Measurements from ENCODE around the gene RGL1.
A peak's percentile ranks its signal among the peaks of the same experiment; 100 is the strongest.

RGL1 gene

DNA sequence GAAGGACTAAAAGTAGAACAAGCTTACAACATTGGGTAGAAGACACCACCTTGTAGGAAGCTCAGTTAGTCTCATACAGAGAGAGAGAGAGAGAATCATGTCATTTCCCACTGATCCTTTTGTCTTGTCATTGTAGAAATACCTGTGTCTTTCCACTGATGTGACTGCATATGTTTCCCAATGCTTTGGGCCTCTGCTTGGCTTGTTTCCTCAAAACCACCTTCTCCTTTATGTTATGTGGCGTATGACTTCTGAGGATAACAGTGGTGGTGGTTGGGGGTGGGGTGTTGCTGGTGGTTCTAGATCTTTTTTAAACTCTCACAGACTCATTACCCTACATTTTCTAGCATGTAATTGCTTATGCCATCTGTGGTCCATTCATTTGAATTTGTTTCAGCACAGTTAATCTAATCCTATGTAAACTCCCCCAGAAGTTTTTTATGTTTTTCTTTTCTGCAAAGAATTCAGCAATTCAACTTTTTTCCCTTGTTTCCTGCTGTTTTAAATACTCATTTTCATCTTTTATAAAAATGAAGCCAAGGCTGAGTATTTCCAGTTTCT, 9.3 kb downstream of the RGL1 start:
- DNase-seq: no peak
- in situ Hi-C loops (cut with HindIII; ENCODE audit: low pct_ligation_motif_present, low pct_unique_long_range_greater_than_20kb, low sequenced_read_pairs): no loop called here

DNA sequence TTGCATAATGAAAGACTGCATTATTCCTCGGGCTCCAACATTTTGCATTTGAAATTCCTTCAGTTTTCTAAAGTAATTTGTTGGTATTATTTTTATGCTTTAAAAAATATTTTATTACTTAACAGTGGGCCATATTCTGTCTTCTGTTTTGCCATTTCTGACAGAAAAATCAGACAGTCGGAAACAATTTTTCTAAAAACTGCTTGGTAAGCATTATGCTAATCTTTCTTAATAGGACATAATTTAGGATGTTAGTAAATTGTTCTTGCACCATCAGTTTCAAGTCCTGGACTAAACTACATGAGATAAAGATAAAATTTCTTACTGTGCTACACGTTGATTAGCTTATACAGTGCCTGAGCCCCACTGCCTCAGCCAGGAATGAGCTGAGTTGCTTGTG, 11.2 kb downstream of the RGL1 start:
- DNase-seq: no peak
- in situ Hi-C loops (cut with HindIII; ENCODE audit: low pct_ligation_motif_present, low pct_unique_long_range_greater_than_20kb, low sequenced_read_pairs): no loop called here

DNA sequence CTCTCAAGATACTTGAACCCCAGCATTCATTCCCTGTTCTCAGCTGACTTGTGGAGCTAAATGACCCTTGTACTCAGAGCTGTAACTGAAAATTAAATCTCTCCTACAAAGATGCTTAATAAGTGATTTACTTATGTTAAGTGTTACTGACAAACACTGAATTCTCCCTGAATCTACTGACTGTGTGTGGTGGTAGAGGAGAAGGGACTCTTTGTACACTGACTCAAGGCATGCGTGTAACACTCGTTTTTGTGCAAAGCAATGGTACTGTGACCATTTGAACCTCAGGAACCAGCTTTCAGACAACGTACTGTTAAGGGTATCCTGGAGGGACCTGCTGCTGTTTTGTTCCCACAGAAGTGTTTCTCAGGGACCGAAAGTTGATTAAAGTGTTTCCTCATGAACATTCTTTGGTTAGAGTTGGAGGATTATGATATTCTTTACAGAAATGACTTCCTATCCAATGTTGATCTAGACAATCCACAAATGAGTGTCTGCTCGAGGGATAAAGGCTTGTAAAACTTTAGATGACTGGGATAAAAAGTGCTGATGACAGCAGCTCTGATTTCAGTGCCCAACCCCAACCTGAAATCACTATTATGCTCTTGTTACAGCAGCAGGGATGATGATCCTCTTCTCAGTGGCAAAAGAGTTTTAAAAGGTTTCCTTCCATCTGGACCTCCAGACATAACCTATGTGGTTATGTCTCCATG, 12.8 kb downstream of the RGL1 start:
- in situ Hi-C loops (cut with HindIII; ENCODE audit: low pct_ligation_motif_present, low pct_unique_long_range_greater_than_20kb, low sequenced_read_pairs): no loop called here

DNA sequence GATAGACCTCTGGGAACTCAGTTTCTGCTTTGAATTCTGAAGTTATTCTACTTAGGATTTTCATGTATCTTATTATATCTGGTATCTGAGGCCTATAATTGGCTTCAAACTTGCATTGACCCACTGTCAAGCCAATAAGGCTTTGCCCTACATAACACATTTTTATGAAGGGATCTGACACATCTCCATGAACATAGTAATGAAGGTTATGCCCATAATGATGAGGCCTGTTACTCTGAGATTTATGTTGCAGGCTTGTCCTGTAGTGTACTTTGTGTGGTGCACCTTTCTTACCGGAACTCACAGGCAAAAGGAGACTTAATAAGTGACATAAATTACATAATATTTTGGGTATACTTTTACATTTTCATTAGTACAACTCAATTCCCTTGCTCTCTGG, 14.1 kb downstream of the RGL1 start:
- DNase-seq: no peak
- in situ Hi-C loops (cut with HindIII; ENCODE audit: low pct_ligation_motif_present, low pct_unique_long_range_greater_than_20kb, low sequenced_read_pairs): no loop called here

More for the DNA sequence above, 12.8 kb downstream of the RGL1 start:
- no peak for DNase-seq

DNA sequence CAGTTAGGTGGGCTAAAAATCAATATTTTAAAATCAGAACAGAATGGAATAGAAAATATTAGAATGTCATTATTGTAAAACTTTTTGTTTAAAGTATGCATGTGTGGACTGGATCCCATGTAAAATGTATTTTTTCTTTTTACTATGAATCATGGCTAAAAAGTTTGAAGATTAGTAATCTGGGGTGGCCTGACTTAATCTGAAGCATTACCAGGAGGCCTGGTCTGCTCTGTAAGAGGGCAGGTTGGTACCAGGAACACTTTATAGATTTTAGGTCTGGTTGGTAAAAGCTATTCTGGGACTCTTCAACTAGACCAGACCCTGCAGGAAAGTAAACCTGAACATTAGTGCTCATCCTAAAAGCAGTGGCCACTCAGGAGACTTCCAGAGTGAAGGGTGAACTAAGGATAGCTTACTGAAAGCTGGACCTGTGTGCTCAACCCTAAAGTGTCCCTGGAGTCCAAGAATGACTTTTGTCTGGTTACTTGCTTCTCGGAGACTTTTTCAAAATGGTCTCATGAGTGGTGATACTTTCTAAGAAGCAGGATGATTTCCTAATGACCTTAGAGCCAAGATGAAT, 16.5 kb downstream of the RGL1 start:
- in situ Hi-C loops (cut with HindIII; ENCODE audit: low pct_ligation_motif_present, low pct_unique_long_range_greater_than_20kb, low sequenced_read_pairs): no loop called here
- no peak for DNase-seq

DNA sequence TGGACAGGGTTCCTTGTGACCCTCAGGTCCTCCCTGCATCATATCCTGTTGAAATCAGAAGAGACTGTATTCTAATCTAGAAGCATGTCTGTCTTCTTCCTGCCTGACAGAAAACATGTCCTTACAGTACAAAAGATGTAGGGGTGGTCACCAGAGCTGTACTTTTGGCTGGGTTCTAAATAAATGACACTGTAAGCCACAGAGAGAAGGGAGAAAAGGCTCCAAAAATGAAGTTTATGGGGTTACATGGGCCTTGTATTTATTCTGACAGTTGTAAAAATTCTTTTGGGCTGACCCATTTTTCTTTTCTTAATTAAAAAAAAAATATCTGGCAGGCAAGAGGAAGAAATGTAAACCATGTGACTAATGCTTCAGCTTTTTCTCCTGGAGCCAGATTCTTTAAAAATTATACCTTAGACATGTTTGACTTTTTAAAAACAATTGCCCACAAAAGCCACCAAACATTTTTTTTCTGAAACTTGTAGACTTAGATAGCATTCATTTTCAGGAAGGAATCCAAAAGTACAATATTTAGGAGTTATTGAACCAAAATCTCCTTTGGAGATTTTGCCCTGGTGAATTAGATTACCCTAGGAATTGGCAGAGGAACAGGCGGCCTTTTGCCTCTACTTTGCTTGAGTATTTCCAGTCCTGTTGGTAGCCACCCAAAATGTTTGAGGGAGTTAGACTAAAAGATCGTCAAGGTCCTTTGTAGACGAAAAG, 17.1 kb downstream of the RGL1 start:
- no peak for DNase-seq
- in situ Hi-C loops (cut with HindIII; ENCODE audit: low pct_ligation_motif_present, low pct_unique_long_range_greater_than_20kb, low sequenced_read_pairs): no loop called here

DNA sequence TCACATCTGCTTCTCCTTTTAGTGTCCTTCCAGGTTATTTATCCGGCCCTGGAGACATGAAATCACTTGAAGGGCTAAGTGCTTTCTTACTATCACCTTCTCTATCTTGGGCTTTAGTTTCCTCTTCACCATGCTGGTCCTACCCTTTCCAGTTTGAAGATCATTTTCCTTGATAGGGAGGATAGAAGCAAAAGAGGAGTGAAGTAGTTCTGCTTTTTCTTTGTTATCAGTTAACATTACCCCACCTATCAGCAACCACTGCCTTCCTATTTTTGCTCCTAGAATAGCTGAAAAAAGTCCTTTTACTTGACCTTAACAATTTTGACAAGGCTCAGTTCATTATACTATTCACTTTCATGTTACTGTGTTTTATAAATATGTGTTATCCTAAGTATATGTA, 19.4 kb downstream of the RGL1 start:
- in situ Hi-C loops (cut with HindIII; ENCODE audit: low pct_ligation_motif_present, low pct_unique_long_range_greater_than_20kb, low sequenced_read_pairs): no loop called here
- no peak for DNase-seq

DNA sequence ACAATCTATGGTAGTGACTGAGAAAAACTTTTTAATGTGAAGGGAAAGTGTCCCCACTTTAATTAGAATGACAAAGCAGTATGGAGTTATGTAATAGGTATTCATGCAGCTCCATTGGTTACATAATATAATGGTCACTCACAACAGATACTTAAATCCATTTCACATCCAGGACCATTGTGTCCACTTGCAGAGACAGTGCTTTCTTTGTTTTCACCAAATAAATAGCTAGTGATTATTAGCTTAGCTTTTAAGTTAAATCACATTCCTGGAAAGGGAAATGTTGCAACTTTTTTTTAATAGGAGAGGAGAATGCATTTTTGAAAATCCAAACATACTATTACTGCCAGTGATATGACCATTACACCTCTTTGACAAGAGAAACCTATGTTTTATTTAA, 22.9 kb downstream of the RGL1 start:
- no peak for DNase-seq
- in situ Hi-C loops (cut with HindIII; ENCODE audit: low pct_ligation_motif_present, low pct_unique_long_range_greater_than_20kb, low sequenced_read_pairs): no loop called here

DNA sequence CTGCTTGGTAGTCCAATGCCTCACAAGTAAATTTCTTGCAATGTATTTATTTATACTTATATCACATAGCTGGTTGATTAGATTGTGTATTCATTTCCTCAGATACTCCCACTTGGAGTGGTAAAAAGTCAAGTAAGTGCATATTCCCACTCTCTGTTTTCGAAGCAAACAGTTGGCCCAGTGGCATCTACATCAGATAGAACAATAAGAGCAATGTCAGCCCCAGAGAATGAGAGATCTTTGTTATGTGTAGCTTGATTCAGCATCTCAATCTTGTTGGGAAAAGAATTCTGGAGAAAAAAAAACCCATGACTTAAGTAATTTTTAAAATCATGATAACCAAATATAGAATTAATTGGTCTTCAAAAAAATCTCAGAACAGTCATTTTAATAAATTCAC, 25.5 kb downstream of the RGL1 start:
- in situ Hi-C loops (cut with HindIII; ENCODE audit: low pct_ligation_motif_present, low pct_unique_long_range_greater_than_20kb, low sequenced_read_pairs): no loop called here
- DNase-seq: no peak

DNA sequence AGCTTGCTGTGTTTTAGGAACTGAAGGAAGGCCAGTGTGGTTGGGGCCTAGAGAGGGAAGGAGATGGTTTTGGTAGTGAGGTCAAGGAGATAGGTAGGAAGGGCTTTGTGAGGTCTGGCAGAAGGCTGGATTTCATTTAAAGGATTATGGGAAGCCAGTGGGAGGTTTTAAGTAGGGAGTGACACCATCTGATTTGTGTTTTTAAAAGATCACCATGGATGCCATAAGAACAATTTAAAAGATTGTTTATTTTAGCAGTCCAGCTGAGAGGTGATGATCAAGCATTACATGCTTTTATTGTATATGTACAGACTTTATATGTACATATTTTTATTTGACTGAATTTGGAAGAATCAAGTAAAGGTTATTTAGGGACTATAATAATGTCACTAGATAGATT, 26.4 kb downstream of the RGL1 start:
- no peak for DNase-seq
- in situ Hi-C loops (cut with HindIII; ENCODE audit: low pct_ligation_motif_present, low pct_unique_long_range_greater_than_20kb, low sequenced_read_pairs): no loop called here

DNA sequence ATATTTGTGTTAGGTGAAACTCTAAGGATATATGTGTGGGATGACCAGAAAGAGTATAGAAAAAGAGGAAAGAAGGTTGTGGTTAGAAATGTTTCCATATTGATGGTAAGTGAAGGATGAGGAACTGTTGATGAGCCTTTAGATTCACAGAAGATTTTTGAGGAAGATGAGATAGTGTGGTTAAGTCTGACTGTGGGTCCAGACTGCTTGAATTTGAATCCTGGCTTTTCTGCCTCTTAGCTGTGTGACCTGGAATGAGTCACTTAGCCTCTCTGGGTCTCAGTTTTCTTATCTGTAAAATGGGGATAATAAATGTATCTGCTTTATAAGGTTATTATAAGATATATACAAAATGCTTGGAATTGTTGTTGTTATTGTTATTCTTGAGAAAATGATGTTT, 27.5 kb downstream of the RGL1 start:
- no peak for DNase-seq
- in situ Hi-C loops (cut with HindIII; ENCODE audit: low pct_ligation_motif_present, low pct_unique_long_range_greater_than_20kb, low sequenced_read_pairs): no loop called here

DNA sequence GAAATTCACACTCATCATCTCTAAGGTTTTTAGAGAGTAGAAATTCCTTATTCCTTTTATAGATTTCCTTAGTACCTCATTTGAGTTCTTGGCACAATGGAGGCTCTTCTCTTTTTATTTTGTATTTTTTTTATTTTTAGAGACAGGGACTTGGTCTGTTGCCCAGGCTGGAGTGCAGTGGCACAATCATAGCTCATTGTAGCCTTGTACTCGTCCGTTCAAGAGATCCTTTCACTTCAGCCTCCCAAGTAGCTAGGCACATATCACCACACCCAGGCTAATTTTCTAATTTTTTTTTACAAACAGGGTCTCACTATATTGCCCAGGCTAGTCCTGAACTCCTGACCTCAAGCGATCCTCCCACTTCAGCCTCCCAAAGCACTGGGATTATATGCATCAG, 29.6 kb downstream of the RGL1 start:
- in situ Hi-C loops (cut with HindIII; ENCODE audit: low pct_ligation_motif_present, low pct_unique_long_range_greater_than_20kb, low sequenced_read_pairs): no loop called here
- no peak for DNase-seq

DNA sequence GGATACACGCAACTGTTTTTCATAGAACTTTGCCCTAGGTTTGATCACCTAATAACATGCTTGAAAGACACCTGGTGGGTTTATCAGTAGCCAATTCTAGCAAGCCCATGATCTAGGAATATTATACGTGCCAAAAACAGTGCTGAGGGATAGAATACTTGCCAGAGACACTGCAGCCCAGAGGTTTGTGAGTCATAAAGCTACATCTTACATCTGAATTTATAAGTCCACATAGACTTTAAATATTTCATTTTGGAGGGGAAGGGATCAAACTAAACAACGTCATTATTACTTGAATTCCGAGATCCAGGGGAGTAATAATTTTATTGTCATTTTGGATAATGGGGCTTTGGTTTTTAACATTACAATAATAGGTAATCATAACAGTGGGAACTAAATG, 31.7 kb downstream of the RGL1 start:
- in situ Hi-C loops (cut with HindIII; ENCODE audit: low pct_ligation_motif_present, low pct_unique_long_range_greater_than_20kb, low sequenced_read_pairs): no loop called here
- DNase-seq: no peak

DNA sequence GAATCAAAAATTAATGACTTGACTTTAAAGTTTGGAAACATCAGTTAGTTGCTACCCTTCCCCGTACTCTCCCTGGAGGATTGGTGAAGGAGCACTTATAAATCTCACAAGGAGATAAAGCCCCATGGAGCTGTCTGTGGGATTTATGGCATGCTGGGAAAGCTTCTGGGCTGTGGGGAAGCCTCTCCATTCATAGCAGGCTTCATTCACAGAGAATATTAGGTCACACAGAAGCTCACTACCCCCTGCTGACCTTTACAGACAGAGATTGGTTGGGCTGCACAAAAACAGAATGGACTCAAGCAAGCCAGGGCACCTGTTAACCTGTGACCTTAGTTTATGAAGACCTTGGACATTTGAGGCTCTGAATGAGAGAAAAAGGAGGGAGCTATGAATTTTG, 32.1 kb downstream of the RGL1 start:
- DNase-seq: no peak
- in situ Hi-C loops (cut with HindIII; ENCODE audit: low pct_ligation_motif_present, low pct_unique_long_range_greater_than_20kb, low sequenced_read_pairs): no loop called here

DNA sequence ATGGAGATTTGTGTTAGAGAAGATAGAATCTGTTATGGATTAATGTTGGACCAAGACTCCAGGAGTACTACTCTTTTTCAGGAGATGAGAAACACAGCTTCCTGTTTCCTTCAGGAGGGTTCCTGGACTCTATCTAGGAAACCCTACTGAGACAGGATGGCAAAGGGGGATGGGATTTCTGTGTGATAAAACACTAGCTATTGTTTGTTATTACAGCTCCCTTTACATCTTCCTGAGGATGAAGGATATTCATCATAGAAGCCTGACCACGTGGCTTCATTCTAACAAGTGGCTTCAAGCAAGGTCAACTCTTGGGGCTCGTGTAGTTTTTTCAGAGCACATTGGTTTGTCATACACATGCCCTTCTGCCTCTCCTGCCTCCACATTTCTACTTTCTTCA, 33.3 kb downstream of the RGL1 start:
- in situ Hi-C loops (cut with HindIII; ENCODE audit: low pct_ligation_motif_present, low pct_unique_long_range_greater_than_20kb, low sequenced_read_pairs): no loop called here
- no peak for DNase-seq

DNA sequence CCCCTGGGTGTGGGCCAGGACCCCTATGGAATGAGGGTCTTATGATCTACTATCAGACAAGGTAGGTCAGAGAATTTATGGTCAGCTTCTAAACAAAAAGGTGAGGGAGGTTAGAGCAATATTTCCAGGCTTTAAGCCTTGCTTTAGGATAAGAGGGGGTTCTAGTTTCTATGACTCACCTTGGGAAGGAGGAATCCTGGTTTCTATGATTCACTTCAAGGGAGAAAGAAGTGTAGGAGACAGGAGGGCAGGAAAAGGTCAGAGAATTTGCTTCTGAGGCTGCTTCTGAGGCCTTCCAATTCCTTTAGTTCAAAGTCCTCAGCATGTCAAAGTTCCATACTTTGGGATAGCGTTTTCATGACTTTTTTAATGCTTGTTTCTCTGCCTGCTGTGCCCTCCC, 35.2 kb downstream of the RGL1 start:
- no peak for DNase-seq
- in situ Hi-C loops (cut with HindIII; ENCODE audit: low pct_ligation_motif_present, low pct_unique_long_range_greater_than_20kb, low sequenced_read_pairs): no loop called here

DNA sequence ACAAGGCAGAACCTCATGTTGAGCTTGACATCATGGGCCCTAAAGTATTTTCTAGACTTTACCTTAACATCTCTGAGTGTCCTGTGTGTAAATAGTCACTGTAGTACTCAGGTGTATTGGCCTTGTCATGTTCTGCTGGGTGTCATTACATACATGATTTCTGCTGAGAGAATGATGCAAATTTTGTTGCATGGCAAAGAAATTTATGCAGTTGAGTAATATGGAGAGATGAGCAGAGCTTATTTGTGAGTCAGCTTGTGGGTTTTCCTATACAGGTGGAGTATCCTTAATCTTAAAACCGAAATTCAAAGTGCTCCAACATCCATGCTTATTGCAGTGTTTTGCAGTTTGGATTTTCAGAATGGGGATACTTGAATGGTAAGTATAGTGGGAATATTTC, 36.6 kb downstream of the RGL1 start:
- in situ Hi-C loops (cut with HindIII; ENCODE audit: low pct_ligation_motif_present, low pct_unique_long_range_greater_than_20kb, low sequenced_read_pairs): no loop called here

DNA sequence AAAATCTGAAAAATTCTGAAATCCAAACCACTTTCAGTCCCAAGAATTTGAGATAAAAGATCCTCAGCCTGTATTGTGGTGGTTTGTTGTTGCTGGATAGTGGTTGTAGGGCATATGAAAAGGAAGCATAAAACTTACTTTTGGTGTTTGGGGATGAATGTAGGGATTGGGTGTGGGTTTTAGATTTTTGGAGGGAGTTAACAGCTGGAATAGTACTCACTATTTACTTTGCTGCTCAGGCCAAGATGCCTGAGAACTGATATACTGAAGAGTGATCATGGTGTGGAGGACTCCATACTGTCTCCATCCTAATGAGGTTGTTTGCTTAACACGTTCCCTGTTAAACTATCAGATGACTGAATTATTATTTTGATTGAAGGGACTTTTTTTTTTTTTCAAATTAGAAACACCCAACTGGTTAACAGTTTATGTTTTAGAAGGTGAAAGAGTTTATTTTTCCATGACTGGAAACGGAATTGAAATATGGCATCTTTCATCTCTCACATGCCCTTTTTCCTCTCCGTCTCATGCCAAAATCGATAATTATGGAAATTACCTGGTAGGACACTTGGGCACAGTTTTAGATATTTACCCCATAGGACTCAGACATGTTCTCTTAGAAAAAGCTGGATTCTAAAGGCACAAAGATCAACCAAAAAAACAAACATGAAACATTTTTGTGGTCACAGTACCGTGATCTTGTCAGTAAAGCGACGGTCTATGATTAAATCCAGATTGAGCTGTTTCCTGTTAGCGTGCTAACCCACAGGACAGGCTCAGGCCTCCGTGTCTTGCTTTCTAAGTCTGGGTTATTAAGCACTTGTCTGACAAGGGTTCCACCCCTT, 37.3 kb downstream of the RGL1 start:
- DNase-seq: peak; percentile 69
- in situ Hi-C loops (cut with HindIII; ENCODE audit: low pct_ligation_motif_present, low pct_unique_long_range_greater_than_20kb, low sequenced_read_pairs): no loop called here

More for the DNA sequence above, 36.6 kb downstream of the RGL1 start:
- no peak for DNase-seq

DNA sequence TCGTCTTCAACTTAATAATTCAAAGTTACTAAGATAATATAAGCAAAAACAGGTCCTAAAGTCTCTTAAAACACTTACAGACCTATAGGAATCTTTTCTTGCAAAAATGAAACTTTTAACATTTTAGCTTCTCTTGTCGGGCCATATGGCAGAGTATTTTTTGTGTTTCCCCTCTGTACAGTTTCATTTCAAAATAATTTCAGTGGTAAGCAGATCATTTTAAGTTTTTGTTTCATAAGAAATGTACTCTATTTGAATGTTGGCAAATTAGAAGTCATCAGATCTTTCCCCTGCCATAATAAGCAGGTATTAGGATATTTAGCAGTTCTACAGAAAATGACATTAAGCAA, 37.9 kb downstream of the RGL1 start:
- DNase-seq: no peak
- in situ Hi-C loops (cut with HindIII; ENCODE audit: low pct_ligation_motif_present, low pct_unique_long_range_greater_than_20kb, low sequenced_read_pairs): no loop called here

Measured in ACHN (cell line).